ENCODE measurements around the gene ZXDC. TPM values are rescaled to one million over a fixed set of nuclear protein-coding genes. Genes with fewer than 3 reads are reported as not detected.

ZXDC gene
- total RNA-seq, 2 donors from 2014 or later = 18.9 to 25.5 TPM

- no peak for DNase-seq (ENCODE audit: low spot score)
- no peak overlapping the region for H3K4me3 ChIP-seq
- no peaks in the 10 kb centered on the region for H3K27me3 ChIP-seq
- H3K9me3 ChIP-seq = no peaks in the 10 kb centered on the region
- peak overlapping the region in 1 of 2 donors; percentile 10 for H3K27ac ChIP-seq
- H3K4me1 ChIP-seq = peaks cover 0 to 31% of the 10 kb centered on the region in 2 donors
- TF ChIP-seq, protein P1, sequence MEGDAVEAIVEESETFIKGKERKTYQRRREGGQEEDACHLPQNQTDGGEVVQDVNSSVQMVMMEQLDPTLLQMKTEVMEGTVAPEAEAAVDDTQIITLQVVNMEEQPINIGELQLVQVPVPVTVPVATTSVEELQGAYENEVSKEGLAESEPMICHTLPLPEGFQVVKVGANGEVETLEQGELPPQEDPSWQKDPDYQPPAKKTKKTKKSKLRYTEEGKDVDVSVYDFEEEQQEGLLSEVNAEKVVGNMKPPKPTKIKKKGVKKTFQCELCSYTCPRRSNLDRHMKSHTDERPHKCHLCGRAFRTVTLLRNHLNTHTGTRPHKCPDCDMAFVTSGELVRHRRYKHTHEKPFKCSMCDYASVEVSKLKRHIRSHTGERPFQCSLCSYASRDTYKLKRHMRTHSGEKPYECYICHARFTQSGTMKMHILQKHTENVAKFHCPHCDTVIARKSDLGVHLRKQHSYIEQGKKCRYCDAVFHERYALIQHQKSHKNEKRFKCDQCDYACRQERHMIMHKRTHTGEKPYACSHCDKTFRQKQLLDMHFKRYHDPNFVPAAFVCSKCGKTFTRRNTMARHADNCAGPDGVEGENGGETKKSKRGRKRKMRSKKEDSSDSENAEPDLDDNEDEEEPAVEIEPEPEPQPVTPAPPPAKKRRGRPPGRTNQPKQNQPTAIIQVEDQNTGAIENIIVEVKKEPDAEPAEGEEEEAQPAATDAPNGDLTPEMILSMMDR (IDR thresholded peaks at IDR 0.05) = no peak
- peaks cover 89% of the 10 kb centered on the region for H3K36me3 ChIP-seq
These were observed 7.4 kb downstream of the ZXDC start for GRCh38 chr3:126468028-126468891.

DNA sequence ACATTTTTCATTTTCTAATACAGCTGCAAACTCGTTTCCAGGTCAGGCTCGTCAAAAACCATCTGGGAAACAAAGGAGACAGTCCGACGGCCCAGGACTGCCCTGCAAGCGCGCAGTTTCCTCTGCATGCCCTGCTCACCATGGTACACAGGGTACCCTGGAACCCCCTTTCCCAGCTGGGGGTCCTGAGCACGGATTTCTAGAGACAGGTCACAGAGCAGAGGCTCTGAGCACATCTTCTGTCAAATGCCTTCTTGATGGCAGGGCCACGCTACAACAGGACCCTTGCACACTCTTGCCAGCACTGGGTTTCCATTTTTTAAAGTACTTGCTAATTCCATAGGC is 8.1 kb downstream of the ZXDC start:
- peaks cover 92% of the 10 kb centered on the region for H3K36me3 ChIP-seq
- H3K9me3 ChIP-seq = no peaks in the 10 kb centered on the region
- TF ChIP-seq, protein P1 (IDR thresholded peaks at IDR 0.05) = no peak
- no peak overlapping the region for H3K4me3 ChIP-seq
- peaks cover 0 to 27% of the 10 kb centered on the region in 2 donors for H3K4me1 ChIP-seq
- no peak overlapping the region for H3K27ac ChIP-seq
- DNase-seq (ENCODE audit: low spot score) = no peak
- no peaks in the 10 kb centered on the region for H3K27me3 ChIP-seq

GRCh38 chr3:126466886-126467610 is 8.6 kb downstream of the ZXDC start:
- H3K4me1 ChIP-seq = peaks cover 0 to 26% of the 10 kb centered on the region in 2 donors
- DNase-seq (ENCODE audit: low spot score) = no peak

DNA sequence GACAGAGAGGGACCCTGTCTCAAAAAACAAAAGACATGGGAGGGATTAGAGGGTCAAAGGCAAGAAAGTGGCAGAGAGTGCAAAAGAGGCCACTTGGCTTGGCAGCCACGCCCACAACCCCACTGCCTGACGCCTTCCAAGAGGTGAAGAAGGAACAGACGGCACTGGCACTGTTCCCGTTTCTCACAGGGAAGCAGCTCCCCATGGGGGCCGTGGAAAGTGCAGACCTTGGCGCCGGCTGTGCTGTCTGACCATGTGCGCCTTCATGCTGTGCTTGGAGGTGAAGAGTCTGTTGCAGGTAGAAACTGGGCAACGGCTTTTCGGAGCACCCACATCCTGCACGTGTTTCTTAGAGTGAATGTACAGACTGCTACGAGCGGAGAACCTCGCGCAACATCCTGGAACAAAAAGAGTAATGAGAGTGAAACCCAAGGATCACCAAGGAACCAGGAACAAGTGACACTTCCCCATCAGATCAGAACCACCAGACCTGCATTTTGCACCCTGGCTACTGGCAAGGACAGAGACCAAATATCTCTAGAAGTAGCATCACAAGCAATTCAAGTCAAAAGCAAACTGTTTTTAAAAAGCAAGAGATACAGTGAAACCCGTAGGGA is 9.7 kb downstream of the ZXDC start:
- no peak for DNase-seq (ENCODE audit: low spot score)
- Histone ChIP-seq H3K9me3 (no peaks in the 10 kb centered on the region), H3K4me3 (no peak overlapping the region), H3K36me3 (peaks cover 95% of the 10 kb centered on the region), H3K27me3 (no peaks in the 10 kb centered on the region), H3K27ac (no peak overlapping the region), H3K4me1 (peaks cover 0 to 31% of the 10 kb centered on the region in 2 donors)
- TF ChIP-seq, protein P1 (IDR thresholded peaks at IDR 0.05) = no peak

More at GRCh38 chr3:126466886-126467610, 8.6 kb downstream of the ZXDC start:
- TF ChIP-seq, protein P1 (IDR thresholded peaks at IDR 0.05) = no peak
- no peaks in the 10 kb centered on the region for H3K27me3 ChIP-seq
- no peak overlapping the region for H3K4me3 ChIP-seq
- peaks cover 95% of the 10 kb centered on the region for H3K36me3 ChIP-seq
- H3K27ac ChIP-seq = no peak overlapping the region
- H3K9me3 ChIP-seq = no peaks in the 10 kb centered on the region

DNA sequence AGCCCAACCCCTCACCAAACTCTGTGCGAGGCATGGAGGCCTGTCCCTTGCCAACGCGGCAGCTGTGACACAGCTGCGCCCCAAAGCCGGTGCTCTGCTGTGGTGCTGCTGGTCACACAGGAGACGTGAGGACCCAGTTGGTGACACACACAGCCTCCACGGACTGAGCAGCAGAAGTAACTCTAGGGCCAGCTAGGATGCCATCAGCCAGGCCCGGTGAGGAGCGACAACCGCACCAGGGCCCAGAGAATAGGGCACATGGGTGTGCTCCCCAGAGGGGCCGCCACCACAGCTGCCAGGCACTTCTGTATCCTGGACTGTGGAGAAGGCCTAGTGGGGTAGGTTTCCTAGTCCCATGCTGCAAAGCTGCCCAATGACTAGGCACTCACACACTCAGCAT is 10.7 kb downstream of the ZXDC start:
- Histone ChIP-seq H3K4me1 (peaks cover 0 to 31% of the 10 kb centered on the region in 2 donors), H3K4me3 (no peak overlapping the region), H3K27me3 (no peaks in the 10 kb centered on the region), H3K36me3 (peaks cover 95% of the 10 kb centered on the region), H3K9me3 (no peaks in the 10 kb centered on the region), H3K27ac (no peak overlapping the region)
- DNase-seq (ENCODE audit: low spot score) = no peak
- TF ChIP-seq, protein P1 (IDR thresholded peaks at IDR 0.05) = no peak

Measured in right atrium auricular region (tissue), 2 donors.